A549 (cell line): Measurements from ENCODE around the gene TARDBP. TPM values are rescaled to one million over a fixed set of nuclear protein-coding genes. Genes with fewer than 3 reads are reported as not detected.
A peak's percentile ranks its signal among the peaks of the same experiment; 100 is the strongest.

Experiments used
- ATAC-seq, 2 experiments: fragments of 200-7000 bp in 1 of 2; fragments of >200 bp in 1 of 2; cut with Nextera tagmentation in 1 of 2; cut with Tn5 transposase in 1 of 2; 3 replicates each; pipeline versions ENCODE4 v1.8.0 to v1.9.1; 2018 to 2020; ENCODE audit warnings: mild to moderate bottlenecking in 1 of 2, moderate library complexity in 1 of 2
- CTCF ChIA-PET: fragments of 300-600 bp; sonication (Branson Sonifier 250); formaldehyde crosslinking; extraction: SDS; loops from one replicate; lab custom pipeline; 2021; ENCODE audit warnings: antibody characterized with exemption, inconsistent platforms; lab: Yijun Ruan, JAX
- POLR2A ChIA-PET: fragments of 350-600 bp; formaldehyde crosslinking; extraction: SDS; loops from one replicate; lab custom pipeline; 2021; ENCODE audit warnings: antibody characterized with exemption, inconsistent platforms; lab: Yijun Ruan, JAX
- DNase-seq, 2 experiments: peaks; one replicate each; pipeline versions ENCODE4 v3.0.0 to v3.0.0-alpha.2; 2011 to 2016; ENCODE audit warnings: low read depth in 1 of 2, low spot score in 1 of 2
- FAIRE-seq: peaks from 2 replicates; lab custom pipeline; 2011; peaks lifted over from hg19 to GRCh38; lab: Jason Lieb, UNC
- H3K27ac ChIP-seq, 2 experiments: fragments of >200 bp; sonication (Bioruptor Twin); formaldehyde crosslinking; 3 replicates each; pipeline ENCODE4 v1.5.1; 2016 to 2017
- H3K4me1 ChIP-seq: fragments of >200 bp; sonication (Bioruptor Twin); formaldehyde crosslinking; 3 replicates; pipeline ENCODE4 v1.6.1; 2016
- H3K4me2 ChIP-seq: fragments of >200 bp; sonication (Bioruptor Twin); formaldehyde crosslinking; 3 replicates; pipeline ENCODE4 v1.6.1; 2016
- H3K4me3 ChIP-seq: fragments of >200 bp; sonication (Bioruptor Twin); formaldehyde crosslinking; 3 replicates; pipeline ENCODE4 v1.5.1; 2016
- H3K9me3 ChIP-seq: fragments of >200 bp; sonication (Bioruptor Twin); formaldehyde crosslinking; 3 replicates; pipeline ENCODE4 v1.6.1; 2016
- BCL3 ChIP-seq: fragments of >200 bp; sonication (Bioruptor Twin); formaldehyde crosslinking; IDR thresholded peaks from 3 replicates; pipeline ENCODE4 v1.6.1; 2016
- CBX2 ChIP-seq: fragments of 200-600 bp; sonication (generic); IDR thresholded peaks from 2 replicates; pipeline ENCODE4 v1.6.1; 2016; ENCODE audit warnings: low read depth, mild to moderate bottlenecking, borderline replicate concordance
- EHMT2 ChIP-seq: fragments of 200-600 bp; sonication (generic); IDR thresholded peaks from 2 replicates; pipeline ENCODE4 v1.6.1; 2016; ENCODE audit warnings: antibody characterized with exemption, low read depth, mild to moderate bottlenecking, moderate library complexity
- ESRRA ChIP-seq: fragments of 150-350 bp; IDR thresholded peaks from 2 replicates; pipeline ENCODE4 v1.6.1; 2014; ENCODE audit warnings: mild to moderate bottlenecking, low read length, borderline replicate concordance
- REST ChIP-seq: fragments of 200-600 bp; sonication (generic); IDR thresholded peaks from 2 replicates; pipeline ENCODE4 v1.6.1; 2016; ENCODE audit warnings: antibody characterized with exemption, mild to moderate bottlenecking, moderate library complexity
- WGBS: methylation state at CpG from one replicate; pipeline ENCODE4 v1.1.6; 2017; ENCODE audit errors: missing lambda C conversion rate; 5-methylcytosine and 5-hydroxymethylcytosine counted together
- polyA plus RNA-seq, 4 experiments: library from polyadenylated mRNA; depleted of rRNA in 3 of 4; stranded (reverse); fragments of >200 nt; fragmentation: RNase III in 1 of 4; extraction: RNeasy Plus Mini Kit Qiagen cat#74134 plus additional on column Dnase treatment in 1 of 4; gene quantifications; 2 replicates in 3 of 4; 3 replicates in 1 of 4; pipeline ENCODE4 v1.2.3, GENCODE V29; 2011 to 2017
- TF ChIP-seq, protein P1 (sequence below): IDR thresholded peaks from 2 replicates; pipeline ENCODE4 v1.6.1; 2012

The TARDBP gene
- polyA plus RNA-seq, 2 of the 4 experiments (the other 2 are of a cell fraction) = 264 to 299 TPM

DNA sequence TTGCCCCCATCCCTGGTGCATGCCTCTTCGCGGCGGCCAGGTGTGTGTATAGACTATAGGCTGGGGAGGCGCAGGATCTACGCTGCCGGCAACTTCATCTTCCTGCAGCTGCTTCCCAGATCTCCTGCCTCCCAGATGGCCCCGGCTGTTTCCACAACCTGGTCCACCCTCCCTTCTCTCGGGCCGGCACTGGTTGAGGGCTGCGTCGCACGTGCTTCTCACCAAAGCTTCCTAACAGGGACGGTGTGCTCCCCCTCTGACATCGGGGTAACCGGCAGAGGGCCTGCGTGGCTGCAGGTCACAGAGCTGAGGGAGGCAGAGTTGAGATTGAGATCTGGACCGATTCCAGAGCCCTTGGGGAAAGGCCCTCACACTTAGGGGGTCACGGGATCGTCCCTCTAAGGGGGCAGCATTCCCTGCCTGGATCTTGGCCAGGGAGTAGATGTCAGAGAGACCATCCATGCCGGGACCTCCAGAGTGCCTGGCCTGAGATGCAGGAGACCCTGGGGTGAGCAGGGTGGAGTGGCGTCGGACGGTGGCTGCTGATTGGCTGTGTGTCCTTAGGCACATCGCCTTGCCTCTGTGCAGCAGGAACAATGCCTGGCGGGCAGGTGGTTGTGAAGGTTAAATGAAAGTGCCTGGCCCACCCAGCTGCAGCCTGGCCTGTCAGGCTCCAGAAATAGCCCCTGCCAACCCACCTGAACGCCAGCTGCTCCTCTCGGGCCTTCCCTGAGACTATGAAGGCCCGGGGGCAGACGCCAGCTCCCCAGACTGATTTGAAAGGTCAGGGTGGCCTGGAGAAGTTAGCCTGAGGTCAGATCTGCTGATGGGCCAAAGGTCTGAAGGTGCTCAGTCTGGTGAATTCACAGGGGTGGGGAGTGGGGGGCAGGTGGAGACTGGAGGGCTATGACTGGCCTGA, 40.6 kb downstream of the TARDBP start:
- no peak overlapping the region for H3K27ac ChIP-seq
- TF ChIP-seq, protein P1, sequence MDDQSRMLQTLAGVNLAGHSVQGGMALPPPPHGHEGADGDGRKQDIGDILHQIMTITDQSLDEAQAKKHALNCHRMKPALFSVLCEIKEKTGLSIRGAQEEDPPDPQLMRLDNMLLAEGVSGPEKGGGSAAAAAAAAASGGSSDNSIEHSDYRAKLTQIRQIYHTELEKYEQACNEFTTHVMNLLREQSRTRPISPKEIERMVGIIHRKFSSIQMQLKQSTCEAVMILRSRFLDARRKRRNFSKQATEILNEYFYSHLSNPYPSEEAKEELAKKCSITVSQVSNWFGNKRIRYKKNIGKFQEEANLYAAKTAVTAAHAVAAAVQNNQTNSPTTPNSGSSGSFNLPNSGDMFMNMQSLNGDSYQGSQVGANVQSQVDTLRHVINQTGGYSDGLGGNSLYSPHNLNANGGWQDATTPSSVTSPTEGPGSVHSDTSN = 0 out of 2 replicates have a peak, but pooled peaks have one; percentile 7
- TF ChIP-seq ESRRA = no peak
- H3K4me1 ChIP-seq = no peaks in the 10 kb centered on the region; the same call in 2 of the 3 replicates
- no peak overlapping the region for H3K4me3 ChIP-seq
- 81% methylated on average over 22 of the region's 29 CpGs for WGBS
- no peaks in the 10 kb centered on the region for H3K9me3 ChIP-seq
- DNase-seq (no peak), FAIRE-seq (no peak), ATAC-seq (peak; percentile 31 to 32)
- CTCF ChIA-PET = interaction anchor here (2.6 kb wide), 1 partner anchor 16 kb away, joined by 11 read pairs; no protein-coding TSS in a partner anchor
- no peak overlapping the region for H3K4me2 ChIP-seq
- POLR2A ChIA-PET = no interaction called here

DNA sequence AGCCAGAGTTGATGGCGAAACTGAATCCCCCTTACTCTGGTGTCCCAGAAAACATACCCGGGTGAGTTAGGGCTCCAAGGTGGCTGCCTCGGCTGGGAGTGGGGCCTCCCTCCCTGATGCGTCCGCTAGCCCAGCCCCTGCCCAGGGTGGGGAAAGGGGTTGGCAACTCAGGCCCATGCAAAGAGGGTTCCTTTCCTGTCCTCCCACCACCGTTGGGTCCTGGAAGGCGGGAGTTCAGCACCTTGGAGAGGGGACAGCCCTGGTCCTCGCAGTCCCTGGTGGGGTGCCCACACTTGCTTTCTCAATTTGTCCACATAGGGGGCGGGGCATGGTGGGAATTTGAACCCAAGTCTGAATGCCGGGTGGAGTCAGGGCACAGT, 41.3 kb downstream of the TARDBP start:
- Histone ChIP-seq H3K4me2 (no peak overlapping the region), H3K9me3 (no peaks in the 10 kb centered on the region), H3K4me1 (peaks cover 3% of the 10 kb centered on the region; the same call in 1 of the 3 replicates), H3K4me3 (no peak overlapping the region), H3K27ac (no peak overlapping the region)
- ChIA-PET POLR2A (no interaction called here), CTCF (no interaction called here)
- FAIRE-seq = no peak
- DNase-seq = no peak
- TF ChIP-seq CBX2 (no peak), REST (peak; percentile 81), BCL3 (no peak)
- ATAC-seq = peak; percentile 22 to 31; a peak in 3 of 6 replicates
- WGBS = 76% methylated on average over 4 of the region's 10 CpGs

GRCh38 chr1:11054181-11054580, 41.7 kb downstream of the TARDBP start:
- H3K4me3 ChIP-seq = no peak overlapping the region
- CTCF ChIA-PET = interaction anchor here (4.8 kb wide), 1 partner anchor 16 kb away, joined by 33 read pairs; no protein-coding TSS in a partner anchor
- POLR2A ChIA-PET = no interaction called here
- WGBS = 80% methylated on average over 1 of the region's 7 CpGs
- DNase-seq (no peak), ATAC-seq (no peak), FAIRE-seq (no peak)
- no peaks in the 10 kb centered on the region for H3K9me3 ChIP-seq
- TF ChIP-seq EHMT2 (no peak), REST (peak; percentile 14; the same call in 1 of the 2 replicates)
- H3K4me2 ChIP-seq = no peak overlapping the region
- H3K4me1 ChIP-seq = peaks cover 3% of the 10 kb centered on the region; the same call in 1 of the 3 replicates
- no peak overlapping the region for H3K27ac ChIP-seq
